HG02884 (cell line): ENCODE measurements around the gene FBXO31.
"Not testable (repeated sequence)": the region's sequence is repeated elsewhere in the genome, so short reads cannot be mapped to it uniquely, and the experiment has no call there.

Source experiments
- ATAC-seq: cut with Tn5 transposase; IDR thresholded peaks from one replicate; pipeline ENCODE4 v1.9.1; 2021; ENCODE audit warnings: mild to moderate bottlenecking, moderate library complexity; ENCODE audit not compliant: unreplicated experiment

The FBXO31 gene

GRCh38 chr16:87344931-87345631, 38.5 kb downstream of the FBXO31 start:
- ATAC-seq = no peak

DNA sequence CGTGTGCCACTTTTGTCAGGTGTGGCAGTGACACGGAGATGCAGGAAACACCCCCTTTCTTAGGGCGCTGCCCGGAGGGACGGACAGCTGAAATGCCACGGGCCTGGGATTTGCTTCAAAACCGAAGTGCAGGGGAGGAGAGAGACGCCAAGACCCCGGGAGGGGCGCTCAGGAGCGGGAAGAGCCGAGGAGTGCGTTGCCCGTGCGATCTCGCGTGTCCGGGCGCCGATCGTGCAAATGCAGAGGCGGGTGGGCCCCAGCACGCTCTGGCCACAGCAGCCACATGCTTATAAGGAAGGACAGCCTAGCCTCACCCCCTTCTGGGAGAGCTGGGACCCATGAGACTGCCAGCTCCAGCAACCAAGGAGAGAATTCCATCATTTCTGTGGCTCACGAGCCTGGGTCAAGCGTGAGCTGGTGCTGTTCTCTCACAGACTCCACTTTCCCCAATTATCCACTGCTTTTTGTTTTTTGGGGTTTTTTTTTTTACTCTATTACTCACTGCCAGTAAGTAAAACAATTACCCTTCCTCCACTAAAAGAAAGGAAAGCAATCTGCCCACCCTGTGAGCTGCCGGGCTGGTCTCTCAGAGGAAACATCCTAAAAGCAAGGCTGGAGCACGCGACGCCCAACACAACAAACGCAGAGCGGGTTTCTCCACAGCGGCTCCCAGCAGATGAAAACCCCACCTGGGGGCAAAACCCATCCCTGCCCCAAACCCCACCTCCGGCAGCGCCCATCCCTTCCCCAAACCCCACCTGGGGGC, 39.2 kb downstream of the FBXO31 start:
- no peak for ATAC-seq

GRCh38 chr16:87343753-87344050, 39.9 kb downstream of the FBXO31 start:
- no peak for ATAC-seq

GRCh38 chr16:87342978-87343752, 40.4 kb downstream of the FBXO31 start:
- ATAC-seq = no peak

- no peak for ATAC-seq
Observed at GRCh38 chr16:87342504-87342903, 41.1 kb downstream of the FBXO31 start.

- no peak for ATAC-seq
Observed at GRCh38 chr16:87340198-87340597, 43.4 kb downstream of the FBXO31 start.

DNA sequence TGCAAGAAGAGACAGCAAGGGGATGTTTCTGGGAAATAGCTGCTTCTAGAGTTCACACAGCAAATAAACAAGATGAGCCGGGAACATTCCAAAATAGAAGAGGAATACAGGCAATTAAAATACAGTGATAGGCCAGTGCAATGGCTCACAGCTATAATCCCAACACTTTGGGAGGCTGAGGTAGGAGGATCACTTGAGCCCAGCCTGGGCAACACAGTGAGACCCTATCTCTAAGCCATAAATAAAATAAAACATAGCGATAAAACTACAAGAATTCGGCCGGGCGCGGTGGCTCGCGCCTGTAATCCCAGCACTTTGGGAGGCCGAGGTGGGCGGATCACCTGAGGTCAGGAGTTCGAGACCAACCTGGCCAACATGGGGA, 43.9 kb downstream of the FBXO31 start:
- ATAC-seq = not testable (repeated sequence)

- ATAC-seq = no peak
Observed at GRCh38 chr16:87339086-87339723, 44.4 kb downstream of the FBXO31 start.

- ATAC-seq = no peak
Observed at GRCh38 chr16:87338155-87338765, 45.3 kb downstream of the FBXO31 start.

DNA sequence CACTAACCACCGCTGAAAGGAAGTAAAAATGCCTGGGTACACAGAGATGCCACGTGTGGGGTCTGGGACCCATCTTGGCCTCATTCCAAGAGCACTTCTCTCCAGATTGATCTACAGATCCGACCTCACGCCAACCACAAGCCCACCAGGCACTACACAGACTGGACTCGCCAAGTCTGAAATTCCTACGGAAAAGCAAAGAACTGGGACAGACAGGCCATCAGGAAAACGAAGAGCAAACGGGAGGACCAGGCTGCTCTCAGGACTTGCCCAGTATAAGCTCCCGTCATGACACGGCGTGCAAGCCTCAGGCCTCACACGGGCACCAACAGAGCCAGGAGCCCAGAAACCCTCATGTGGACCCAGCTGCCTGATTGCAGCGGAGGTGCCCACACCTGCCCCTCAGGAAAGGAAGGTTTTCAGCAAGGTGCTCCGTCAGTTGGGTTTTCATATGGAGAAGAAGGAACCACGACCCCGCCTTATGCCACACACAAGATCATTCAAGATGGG, 46.3 kb downstream of the FBXO31 start:
- no peak for ATAC-seq

DNA sequence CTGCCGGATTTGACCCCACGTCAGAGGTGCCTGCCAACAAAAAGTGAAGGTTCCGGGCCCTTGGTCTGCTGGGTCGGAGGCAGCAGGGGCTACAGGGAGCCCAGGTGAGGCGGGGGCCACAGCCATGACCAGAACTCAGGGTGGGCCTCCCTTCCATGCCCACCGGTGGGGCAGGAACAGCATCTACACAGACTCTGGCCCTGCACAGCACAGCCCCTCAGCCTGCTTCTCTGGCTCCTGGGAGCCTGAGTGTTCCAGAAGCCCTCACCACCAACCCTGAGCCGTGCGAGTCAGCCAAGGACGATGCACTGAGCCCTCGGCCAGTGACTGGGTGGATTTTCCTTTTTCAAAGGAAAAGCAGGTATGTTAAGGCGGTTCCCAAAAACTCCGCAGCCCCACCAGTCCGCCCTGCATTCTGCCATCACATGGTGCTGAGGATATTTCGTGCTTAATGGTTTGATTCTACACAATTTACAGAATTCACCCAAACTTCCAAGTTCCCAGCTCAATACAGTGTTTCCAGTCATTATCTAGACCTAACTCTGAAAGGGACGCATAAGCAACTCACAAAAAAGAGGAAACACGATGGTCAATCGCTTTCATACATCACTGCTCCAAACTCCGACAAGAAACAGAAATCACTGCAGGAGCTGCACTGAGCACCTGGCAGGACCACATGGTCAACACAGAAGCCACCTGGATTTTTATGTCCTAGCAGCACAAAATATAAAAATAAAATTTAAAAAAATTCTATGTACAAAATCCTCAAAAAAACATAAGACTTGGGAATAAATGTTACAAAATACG, 46.9 kb downstream of the FBXO31 start:
- no peak for ATAC-seq

DNA sequence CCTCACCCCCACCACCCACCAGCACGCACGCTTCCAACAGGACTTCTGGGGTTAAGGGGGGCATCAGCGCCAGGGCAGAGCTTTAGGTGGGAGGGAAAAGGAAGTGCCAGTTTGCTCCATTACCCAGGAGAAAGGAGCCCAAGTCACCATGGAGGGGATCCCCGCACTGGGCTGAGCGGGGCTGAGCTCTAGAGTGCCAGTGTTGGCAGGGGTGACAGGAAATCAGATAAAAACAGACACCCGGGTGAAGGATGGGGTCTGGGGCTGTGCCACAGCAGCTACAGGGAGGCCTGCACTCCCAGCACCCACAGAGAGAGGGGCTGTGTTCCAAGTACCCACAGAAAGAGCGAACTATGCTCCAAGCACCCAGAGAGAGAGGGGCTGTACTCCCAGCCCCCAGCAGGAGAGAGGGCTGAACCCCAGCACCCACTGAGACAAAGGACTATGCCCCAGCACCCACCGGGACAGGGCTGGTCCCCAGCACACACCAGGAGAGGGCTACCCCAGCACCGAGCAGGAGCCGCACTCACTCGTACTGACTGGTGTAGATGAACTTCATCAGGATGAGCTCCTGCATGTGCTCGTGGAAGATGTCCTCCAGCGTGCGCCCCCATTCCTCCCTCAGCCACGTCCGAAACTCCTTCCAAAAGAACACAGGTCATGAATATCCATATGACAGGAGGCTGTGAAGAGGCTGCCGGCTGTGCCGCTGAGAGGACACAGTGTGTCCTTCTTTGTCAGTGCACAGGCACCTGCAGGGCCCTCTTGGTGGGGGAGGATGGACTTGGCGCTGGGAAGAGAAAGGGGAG, 47.7 kb downstream of the FBXO31 start:
- no peak for ATAC-seq

GRCh38 chr16:87334651-87335624, 48.6 kb downstream of the FBXO31 start:
- no peak for ATAC-seq

- ATAC-seq = no peak
Observed at GRCh38 chr16:87333581-87334331, 49.8 kb downstream of the FBXO31 start.

DNA sequence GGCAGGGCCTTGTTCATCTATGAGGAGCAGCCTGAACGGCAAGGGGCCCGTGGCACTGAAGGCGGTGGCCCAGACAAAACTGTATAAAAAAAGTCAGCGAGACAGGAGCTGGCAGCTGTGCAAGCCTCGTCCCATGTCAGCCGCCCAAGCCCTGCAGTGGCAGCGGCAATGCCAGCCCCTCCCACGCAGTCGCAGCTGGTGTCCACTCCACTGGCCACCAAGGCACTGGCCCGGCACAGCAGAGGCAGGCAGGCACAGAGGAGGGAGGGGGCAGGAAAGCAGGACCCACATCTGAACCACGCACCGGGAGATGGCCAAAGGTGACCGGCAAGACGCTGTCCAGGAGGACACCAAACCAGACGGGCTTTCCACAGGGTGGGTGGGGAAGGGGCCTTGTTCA, 50.5 kb downstream of the FBXO31 start:
- ATAC-seq = no peak

GRCh38 chr16:87332150-87332549, 51.4 kb downstream of the FBXO31 start:
- no peak for ATAC-seq

DNA sequence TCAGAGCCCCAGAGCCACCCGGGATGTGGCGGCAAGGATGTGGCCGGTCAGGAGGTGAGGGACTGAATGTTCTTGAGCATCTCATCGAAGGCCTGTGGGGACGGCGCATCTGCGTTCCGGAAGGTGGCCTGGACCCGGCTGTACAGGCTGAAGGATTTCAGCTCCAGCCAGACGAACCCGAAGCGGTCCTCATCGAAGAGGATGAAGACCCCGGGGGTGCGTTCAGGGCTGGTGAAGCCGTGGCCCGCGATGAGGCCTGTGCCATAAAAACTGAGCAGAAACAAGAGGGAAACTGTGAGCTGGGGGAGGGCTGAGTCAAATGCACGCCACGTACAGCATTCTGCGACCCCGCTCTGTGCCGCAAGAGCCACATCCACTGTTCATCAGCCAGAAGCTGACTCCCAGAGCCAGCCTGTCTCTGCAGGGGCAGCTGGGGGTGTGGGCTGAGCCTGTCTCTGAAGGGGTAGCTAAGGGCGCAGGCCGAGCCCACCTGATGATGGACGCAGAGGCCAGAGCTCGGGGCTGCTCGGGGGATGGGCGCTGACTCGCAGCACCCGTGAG, 52.3 kb downstream of the FBXO31 start:
- no peak for ATAC-seq
